ENCODE measurements around the gene AHNAK2. TPM values are rescaled to one million over a fixed set of nuclear protein-coding genes. Genes with fewer than 3 reads are reported as not detected.

Gene AHNAK2
- total and polyA plus RNA-seq, 2 of the 13 experiments (the other 11 are each of a cell fraction or from before 2014, with no cell fraction given): 0.11 to 0.18 TPM

- Histone ChIP-seq H2AFZ (ENCODE audit: low read length) (no peak overlapping the region), H3K9me3 (ENCODE audit: low read length) (no peaks in the 10 kb centered on the region), H3K4me2 (ENCODE audit: low read depth, low read length) (no peak overlapping the region), H3K27me3 (ENCODE audit: control insufficient read depth in 1 of 2, insufficient read depth in 2 of 2, low read length in 2 of 2) (peaks cover 8 to 84% of the 10 kb centered on the region in 2 experiments), H4K20me1 (ENCODE audit: insufficient read depth, low read length) (no peaks in the 10 kb centered on the region), H3K4me1 (ENCODE audit: insufficient read depth, low read length) (no peaks in the 10 kb centered on the region), H3K36me3 (replicated peaks in 1 of 2; ENCODE audit: control insufficient read depth in 1 of 2, insufficient read depth in 2 of 2, low read length in 2 of 2) (no peaks in the 10 kb centered on the region), H3K9ac (ENCODE audit: insufficient read depth, low read depth, low read length) (no peak overlapping the region), H3K27ac (ENCODE audit: extremely low read length, insufficient read depth, low read length) (no peak overlapping the region), H3K79me2 (ENCODE audit: insufficient read depth, low read length) (no peaks in the 10 kb centered on the region), H3K4me3 (replicated peaks in 1 of 3; ENCODE audit: insufficient read depth in 1 of 3, low read depth in 2 of 3, low read length in 3 of 3) (no peak overlapping the region)
- intact Hi-C loops (cut with micrococcal nuclease; ENCODE audit: unreplicated experiment) (no loop called here), in situ Hi-C loops (cut with HindIII; ENCODE audit: extremely low pct_ligation_motif_present, low pct_unique_long_range_greater_than_20kb) (no loop called here)
- ChIA-PET POLR2A (no interaction called here), CTCF (ENCODE audit: low intra/inter-chr PET ratio, low total read pairs) (no interaction called here)
- 0% methylated on average over 1 of the region's 1 CpG for WGBS (ENCODE audit: low lambda C conversion rate)
- ATAC-seq (no peak), DNase-seq (ENCODE audit: low spot score) (no peak), FAIRE-seq (no peak)
- BruUV-seq (replicated peaks): no TSS peak
- no peak for TF ChIP-seq ZNF350 (CRISPR knock-in tag; IDR thresholded peaks at IDR 0.05; ENCODE audit: borderline replicate concordance, low read depth)
- no peak for TF ChIP-seq POLR2A (IDR thresholded peaks at IDR 0.05; ENCODE audit: insufficient read depth in 1 of 2, low read depth in 2 of 2, low read length in 2 of 2)
- no peak for TF ChIP-seq ZNF607 (CRISPR knock-in tag; IDR thresholded peaks at IDR 0.05; ENCODE audit: borderline replicate concordance)
- TF ChIP-seq SNRNP70 (IDR thresholded peaks at IDR 0.05; ENCODE audit: low read depth, low read length): no peak
- no peak for TF ChIP-seq ZBTB49 (CRISPR knock-in tag; IDR thresholded peaks at IDR 0.05; ENCODE audit: borderline replicate concordance)
- no peak for TF ChIP-seq ZBTB39 (CRISPR knock-in tag; IDR thresholded peaks at IDR 0.05)
- TF ChIP-seq MLXIP (CRISPR knock-in tag; IDR thresholded peaks at IDR 0.05; ENCODE audit: borderline replicate concordance): no peak
- no peak for TF ChIP-seq KLF11 (CRISPR knock-in tag; IDR thresholded peaks at IDR 0.05)
- TF ChIP-seq NFE2L1 (CRISPR knock-in tag; IDR thresholded peaks at IDR 0.05; ENCODE audit: borderline replicate concordance): no peak
- TF ChIP-seq HDAC2 (CRISPR knock-in tag; IDR thresholded peaks at IDR 0.05): no peak
- no peak for TF ChIP-seq KAT8 (CRISPR knock-in tag; IDR thresholded peaks at IDR 0.05)
- no peak for TF ChIP-seq ZNF784 (CRISPR knock-in tag; IDR thresholded peaks at IDR 0.05; ENCODE audit: borderline replicate concordance)
- no peak for TF ChIP-seq U2AF1 (optimal IDR thresholded peaks at IDR 0.05; ENCODE audit: low read depth, low read length)
- no peak for TF ChIP-seq GTF3A (CRISPR knock-in tag; conservative IDR thresholded peaks at IDR 0.05)
- TF ChIP-seq TGIF2 (CRISPR knock-in tag; IDR thresholded peaks at IDR 0.05): no peak
- no peak for TF ChIP-seq PRMT3 (CRISPR knock-in tag; IDR thresholded peaks at IDR 0.05; ENCODE audit: borderline replicate concordance, low read depth)
- no peak for TF ChIP-seq ZNF143 (CRISPR knock-in tag; IDR thresholded peaks at IDR 0.05)
Measured at GRCh38 chr14:104938960-104939359, 39.2 kb downstream of the AHNAK2 start.
